Parathyroid adenoma (tissue), 2 donors: ENCODE data around the gene ST6GALNAC3.

Experiments
- H2AFZ ChIP-seq: fragments of 300-600 bp; sonication (generic); one replicate; pipeline ENCODE4 v1.7.0; 2017; ENCODE audit warnings: antibody characterized with exemption, mild to moderate bottlenecking
- H3K27ac ChIP-seq: fragments of 300-600 bp; sonication (generic); one replicate; pipeline ENCODE4 v1.7.0; 2017
- H3K27me3 ChIP-seq: fragments of 300-600 bp; sonication (generic); one replicate; pipeline ENCODE4 v1.7.0; 2017; ENCODE audit warnings: low read length; ENCODE audit not compliant: control insufficient read depth, insufficient read depth
- H3K36me3 ChIP-seq: fragments of 300-600 bp; sonication (generic); one replicate; pipeline ENCODE4 v1.7.0; 2017; ENCODE audit warnings: low read length; ENCODE audit not compliant: control insufficient read depth, insufficient read depth
- H3K4me1 ChIP-seq: fragments of 300-600 bp; sonication (generic); one replicate; pipeline ENCODE4 v1.7.0; 2017; ENCODE audit warnings: control low read depth
- H3K4me2 ChIP-seq: fragments of 300-600 bp; sonication (generic); one replicate; pipeline ENCODE4 v1.7.0; 2017; ENCODE audit warnings: low read length
- H3K4me3 ChIP-seq: fragments of 300-600 bp; sonication (generic); one replicate; pipeline ENCODE4 v1.7.0; 2017; ENCODE audit warnings: low read depth, low read length
- H3K79me2 ChIP-seq: fragments of 300-600 bp; sonication (generic); one replicate; pipeline ENCODE4 v1.7.0; 2017; ENCODE audit warnings: control low read depth
- H3K9ac ChIP-seq: fragments of 300-600 bp; sonication (generic); one replicate; pipeline ENCODE4 v1.7.0; 2017; ENCODE audit warnings: mild to moderate bottlenecking
- H3K9me3 ChIP-seq: fragments of 300-600 bp; sonication (generic); one replicate; pipeline ENCODE4 v1.7.0; 2017; ENCODE audit warnings: low read length; ENCODE audit not compliant: control insufficient read depth
- TF ChIP-seq, protein P1 (sequence below): fragments of 300-600 bp; sonication (generic); IDR thresholded peaks from one replicate; pipeline ENCODE4 v1.7.0; 2017; ENCODE audit warnings: antibody characterized with exemption, mild to moderate bottlenecking
- donor health status: primary hyperparathyroidism.

The ST6GALNAC3 gene

DNA sequence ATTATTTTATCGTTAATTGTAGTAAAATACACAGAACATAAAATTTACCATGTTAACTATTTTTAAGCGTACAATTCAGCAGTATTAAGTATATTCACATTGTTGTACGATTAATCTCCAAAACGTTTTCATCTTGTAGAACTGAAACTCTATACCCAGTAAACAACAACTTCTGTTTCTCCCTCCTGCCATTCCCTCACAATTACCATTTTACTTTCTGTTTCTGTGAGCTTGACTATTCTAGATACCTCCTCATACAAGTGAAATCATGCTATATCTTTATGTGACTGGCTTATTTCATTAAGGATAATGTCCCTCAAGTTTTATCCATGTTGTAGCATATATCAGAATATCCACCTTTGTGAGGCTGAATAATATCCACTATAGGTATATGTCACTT lies 156.8 kb downstream of the ST6GALNAC3 start:
- no peak overlapping the region for H3K27ac ChIP-seq
- H3K27me3 ChIP-seq = no peaks in the 10 kb centered on the region
- no peak overlapping the region for H3K9ac ChIP-seq
- no peaks in the 10 kb centered on the region for H3K9me3 ChIP-seq
- no peaks in the 10 kb centered on the region for H3K36me3 ChIP-seq
- no peak overlapping the region for H3K4me2 ChIP-seq
- H2AFZ ChIP-seq = no peak overlapping the region
- H3K4me3 ChIP-seq = no peak overlapping the region
- H3K4me1 ChIP-seq = no peaks in the 10 kb centered on the region
- TF ChIP-seq, protein P1, sequence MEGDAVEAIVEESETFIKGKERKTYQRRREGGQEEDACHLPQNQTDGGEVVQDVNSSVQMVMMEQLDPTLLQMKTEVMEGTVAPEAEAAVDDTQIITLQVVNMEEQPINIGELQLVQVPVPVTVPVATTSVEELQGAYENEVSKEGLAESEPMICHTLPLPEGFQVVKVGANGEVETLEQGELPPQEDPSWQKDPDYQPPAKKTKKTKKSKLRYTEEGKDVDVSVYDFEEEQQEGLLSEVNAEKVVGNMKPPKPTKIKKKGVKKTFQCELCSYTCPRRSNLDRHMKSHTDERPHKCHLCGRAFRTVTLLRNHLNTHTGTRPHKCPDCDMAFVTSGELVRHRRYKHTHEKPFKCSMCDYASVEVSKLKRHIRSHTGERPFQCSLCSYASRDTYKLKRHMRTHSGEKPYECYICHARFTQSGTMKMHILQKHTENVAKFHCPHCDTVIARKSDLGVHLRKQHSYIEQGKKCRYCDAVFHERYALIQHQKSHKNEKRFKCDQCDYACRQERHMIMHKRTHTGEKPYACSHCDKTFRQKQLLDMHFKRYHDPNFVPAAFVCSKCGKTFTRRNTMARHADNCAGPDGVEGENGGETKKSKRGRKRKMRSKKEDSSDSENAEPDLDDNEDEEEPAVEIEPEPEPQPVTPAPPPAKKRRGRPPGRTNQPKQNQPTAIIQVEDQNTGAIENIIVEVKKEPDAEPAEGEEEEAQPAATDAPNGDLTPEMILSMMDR = no peak
- no peaks in the 10 kb centered on the region for H3K79me2 ChIP-seq

DNA sequence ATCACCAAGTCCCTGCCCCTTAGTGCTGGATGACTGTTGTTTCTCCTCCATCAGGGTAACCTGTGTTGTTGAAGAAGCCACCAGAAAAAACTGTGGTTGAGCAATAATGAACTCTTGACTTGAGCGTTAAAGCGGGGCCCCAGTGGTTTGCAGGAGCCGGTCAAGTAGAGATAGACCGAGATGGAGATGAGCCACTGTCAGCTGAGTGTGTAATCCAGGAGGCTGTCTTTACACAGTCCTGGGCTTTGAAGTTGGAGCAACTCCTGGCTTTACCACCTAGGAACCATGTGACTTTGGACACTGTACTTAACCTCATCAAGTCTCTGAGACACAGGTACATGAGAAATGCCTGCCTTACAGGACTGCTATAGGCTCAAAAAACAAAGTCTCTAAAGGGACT lies 158.1 kb downstream of the ST6GALNAC3 start:
- no peaks in the 10 kb centered on the region for H3K79me2 ChIP-seq
- H3K27ac ChIP-seq = no peak overlapping the region
- H3K9ac ChIP-seq = no peak overlapping the region
- no peak overlapping the region for H2AFZ ChIP-seq
- H3K4me1 ChIP-seq = no peaks in the 10 kb centered on the region
- TF ChIP-seq, protein P1 = no peak
- no peaks in the 10 kb centered on the region for H3K36me3 ChIP-seq
- no peak overlapping the region for H3K4me2 ChIP-seq
- no peak overlapping the region for H3K4me3 ChIP-seq
- H3K27me3 ChIP-seq = no peaks in the 10 kb centered on the region
- no peaks in the 10 kb centered on the region for H3K9me3 ChIP-seq

DNA sequence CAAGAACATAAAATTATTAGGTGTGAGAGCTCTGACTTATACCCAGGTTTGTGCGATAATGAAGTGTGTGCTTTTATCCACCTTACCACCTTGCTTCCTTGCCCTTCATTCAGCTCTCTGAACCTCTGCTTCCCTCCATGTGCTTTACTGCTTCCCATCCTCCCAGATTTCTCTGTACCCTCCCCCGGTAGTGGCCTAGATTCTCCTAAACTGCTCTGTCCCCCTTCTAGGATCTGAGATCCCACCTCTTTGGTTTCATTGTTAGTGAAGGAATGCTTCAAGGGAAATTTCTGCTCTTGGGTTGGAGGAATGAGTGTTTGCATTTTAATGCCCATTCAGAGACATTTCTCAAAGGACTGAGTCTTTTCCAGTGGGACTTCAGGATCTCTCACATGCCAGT lies 159.5 kb downstream of the ST6GALNAC3 start:
- no peaks in the 10 kb centered on the region for H3K27me3 ChIP-seq
- no peaks in the 10 kb centered on the region for H3K9me3 ChIP-seq
- H2AFZ ChIP-seq = no peak overlapping the region
- no peak overlapping the region for H3K9ac ChIP-seq
- no peak overlapping the region for H3K4me3 ChIP-seq
- no peaks in the 10 kb centered on the region for H3K79me2 ChIP-seq
- no peak overlapping the region for H3K4me2 ChIP-seq
- H3K4me1 ChIP-seq = no peaks in the 10 kb centered on the region
- no peaks in the 10 kb centered on the region for H3K36me3 ChIP-seq
- TF ChIP-seq, protein P1 = no peak
- no peak overlapping the region for H3K27ac ChIP-seq

DNA sequence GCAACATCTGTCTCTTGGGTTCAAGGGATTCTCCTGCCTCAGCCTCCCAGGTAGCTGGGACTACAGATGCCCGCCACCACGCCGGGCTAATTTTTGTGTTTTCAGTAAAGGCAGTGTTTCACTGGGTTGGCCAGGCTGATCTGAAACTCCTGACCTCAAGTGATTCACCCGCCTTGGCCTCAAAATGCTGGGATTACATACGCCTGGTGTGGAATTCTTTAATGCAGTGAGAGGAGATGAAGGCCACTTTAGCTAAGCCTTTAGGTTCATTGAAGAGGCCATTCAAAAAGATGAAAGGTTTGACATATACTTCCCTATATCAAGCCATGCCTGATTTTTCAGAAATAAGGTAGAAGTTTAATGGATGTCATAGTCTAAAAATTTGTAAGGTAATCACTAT lies 162.7 kb downstream of the ST6GALNAC3 start:
- Histone ChIP-seq H3K79me2 (no peaks in the 10 kb centered on the region), H3K9me3 (no peaks in the 10 kb centered on the region), H3K36me3 (no peaks in the 10 kb centered on the region), H3K4me3 (no peak overlapping the region), H3K27me3 (no peaks in the 10 kb centered on the region), H3K4me1 (no peaks in the 10 kb centered on the region), H3K4me2 (no peak overlapping the region), H2AFZ (no peak overlapping the region), H3K9ac (no peak overlapping the region), H3K27ac (no peak overlapping the region)
- TF ChIP-seq, protein P1 = no peak

DNA sequence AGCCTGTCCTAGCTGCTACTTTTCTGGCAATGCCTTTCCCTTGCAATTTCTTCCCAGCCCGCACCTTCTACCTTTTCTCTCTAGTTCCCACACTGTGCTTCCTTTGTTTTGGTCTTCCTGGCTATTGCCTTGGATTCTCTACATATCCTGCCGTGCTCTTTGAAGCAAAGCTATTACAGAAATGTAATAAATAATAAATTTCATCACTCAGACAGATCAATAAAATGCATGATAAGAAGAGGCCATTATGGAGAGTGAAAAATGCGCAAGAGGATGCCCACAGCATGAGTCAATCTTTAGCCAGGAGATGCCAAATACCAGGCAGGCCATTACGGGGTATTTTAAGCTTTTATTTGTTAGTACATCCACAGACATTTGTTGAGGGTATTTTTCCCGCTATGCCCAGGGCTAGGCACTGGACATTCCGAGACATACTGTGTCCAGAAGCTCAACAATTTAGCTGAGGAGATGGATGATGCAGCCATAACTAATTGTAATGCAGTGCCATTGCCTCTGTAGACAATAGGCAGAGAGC lies 163.6 kb downstream of the ST6GALNAC3 start:
- Histone ChIP-seq H3K9ac (no peak overlapping the region), H3K79me2 (no peaks in the 10 kb centered on the region), H3K27me3 (no peaks in the 10 kb centered on the region), H3K4me2 (no peak overlapping the region), H3K4me1 (no peaks in the 10 kb centered on the region), H3K36me3 (no peaks in the 10 kb centered on the region), H3K27ac (no peak overlapping the region), H3K4me3 (no peak overlapping the region), H3K9me3 (no peaks in the 10 kb centered on the region), H2AFZ (no peak overlapping the region)
- TF ChIP-seq, protein P1 = no peak
